Activated naive CD4-positive, alpha-beta T cell treated with anti-CD3 and anti-CD28 coated beads, Interleukin-2, amount 50 U/mL, for 24 hours (primary cell): ENCODE data around the gene SCAMP3.
"Not testable (repeated sequence)": the region's sequence is repeated elsewhere in the genome, so short reads cannot be mapped to it uniquely, and the experiment has no call there.

Source experiments
- H3K27ac Mint-ChIP-seq: one replicate; pipeline ENCODE4 v1.8.0; 2021; ENCODE audit warnings: mild to moderate bottlenecking, mixed read lengths
- H3K27me3 Mint-ChIP-seq: one replicate; pipeline ENCODE4 v1.8.0; 2021; ENCODE audit warnings: mixed read lengths
- H3K36me3 Mint-ChIP-seq: one replicate; pipeline ENCODE4 v1.8.0; 2021; ENCODE audit warnings: mixed read lengths
- H3K4me1 Mint-ChIP-seq: one replicate; pipeline ENCODE4 v1.8.0; 2021; ENCODE audit warnings: mixed read lengths
- H3K4me3 Mint-ChIP-seq: one replicate; pipeline ENCODE4 v1.8.0; 2021; ENCODE audit warnings: mild to moderate bottlenecking, mixed read lengths
- H3K9me3 Mint-ChIP-seq: one replicate; pipeline ENCODE4 v1.8.0; 2021; ENCODE audit warnings: mixed read lengths

SCAMP3 gene

DNA sequence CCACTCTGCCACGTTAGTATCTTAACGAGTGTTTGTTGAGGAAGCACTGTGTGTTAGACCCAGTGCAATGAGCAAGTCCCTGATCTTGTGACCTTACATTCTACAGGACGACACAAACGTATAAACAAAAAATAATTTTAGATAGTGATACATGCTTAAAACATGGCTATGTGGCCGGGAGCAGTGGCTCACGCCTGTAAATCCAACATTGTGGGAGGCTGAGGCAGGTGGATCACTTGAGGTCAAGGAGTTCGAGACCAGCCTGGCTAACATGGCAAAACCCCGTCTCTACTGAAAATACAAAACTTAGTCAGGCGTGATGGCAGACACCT is 34.1 kb downstream of the SCAMP3 start:
- Mint-ChIP-seq H3K4me3 (peak overlapping the region; percentile 93), H3K27me3 (no peaks in the 10 kb centered on the region), H3K27ac (peak overlapping the region; percentile 95), H3K9me3 (no peaks in the 10 kb centered on the region), H3K36me3 (no peaks in the 10 kb centered on the region), H3K4me1 (peaks cover 22% of the 10 kb centered on the region)

DNA sequence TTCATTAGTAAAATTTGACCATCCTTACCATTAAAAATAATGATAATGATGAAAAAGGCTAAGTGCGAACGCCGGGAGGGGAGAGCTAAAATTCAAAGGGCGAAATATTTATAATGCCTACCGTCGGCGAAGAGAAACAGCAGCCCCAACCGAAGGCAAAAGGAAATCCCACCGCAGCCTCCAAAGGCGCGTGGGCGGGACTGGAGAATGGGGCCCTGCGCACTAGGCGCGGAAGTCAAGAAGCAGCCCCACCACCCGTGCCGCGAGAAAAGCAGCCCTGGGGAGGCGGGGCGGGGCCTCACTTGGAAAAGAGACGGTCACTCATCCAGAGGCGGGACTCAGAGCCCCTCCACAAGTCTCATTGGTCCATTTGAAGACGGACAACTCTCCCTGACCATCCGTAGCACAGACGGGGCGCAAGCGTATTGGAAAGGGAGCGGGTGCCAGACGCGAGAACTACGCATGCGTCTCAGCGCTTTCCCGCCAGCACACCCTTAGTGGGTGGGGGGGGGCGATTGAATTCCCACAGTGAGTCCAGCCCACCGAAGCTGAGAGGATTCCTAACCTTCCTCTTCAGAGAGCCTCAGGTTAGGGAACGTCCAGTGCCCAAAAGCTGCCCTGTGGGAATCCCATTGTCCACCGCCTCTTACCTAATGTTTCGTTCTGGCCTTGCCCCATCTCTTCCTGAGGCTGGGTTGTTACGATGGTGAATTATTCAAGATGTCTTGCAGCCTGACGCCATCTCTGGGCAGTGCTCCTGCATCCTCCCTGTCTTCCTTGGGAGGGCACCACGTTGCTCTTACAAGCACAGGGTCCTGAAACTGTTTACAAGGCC is 34.7 kb downstream of the SCAMP3 start:
- H3K4me3 Mint-ChIP-seq: peak overlapping the region; percentile 93
- no peaks in the 10 kb centered on the region for H3K27me3 Mint-ChIP-seq
- H3K4me1 Mint-ChIP-seq: peaks cover 22% of the 10 kb centered on the region
- no peaks in the 10 kb centered on the region for H3K36me3 Mint-ChIP-seq
- H3K9me3 Mint-ChIP-seq: no peaks in the 10 kb centered on the region
- peak overlapping the region; percentile 95 for H3K27ac Mint-ChIP-seq

DNA sequence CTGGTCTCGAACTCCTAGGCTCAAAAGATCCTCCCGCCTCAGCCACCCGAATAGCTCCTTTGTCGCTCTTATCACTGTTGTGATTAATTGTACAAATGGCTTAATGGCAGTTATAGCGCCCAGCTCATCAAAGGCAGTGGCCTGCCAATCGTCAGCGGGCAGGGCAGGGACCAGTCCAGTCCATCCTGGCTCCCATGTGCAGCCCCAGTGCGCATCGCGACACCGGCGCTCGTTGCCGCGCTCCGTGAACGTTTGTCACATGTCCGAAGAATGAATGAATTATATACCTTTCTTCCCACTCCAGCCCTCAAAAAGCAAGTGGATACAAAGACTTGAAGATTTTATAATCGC is 35.3 kb downstream of the SCAMP3 start:
- Mint-ChIP-seq H3K4me3 (peak overlapping the region; percentile 93), H3K9me3 (no peaks in the 10 kb centered on the region), H3K4me1 (peaks cover 22% of the 10 kb centered on the region), H3K27me3 (no peaks in the 10 kb centered on the region), H3K36me3 (no peaks in the 10 kb centered on the region), H3K27ac (peak overlapping the region; percentile 95)

DNA sequence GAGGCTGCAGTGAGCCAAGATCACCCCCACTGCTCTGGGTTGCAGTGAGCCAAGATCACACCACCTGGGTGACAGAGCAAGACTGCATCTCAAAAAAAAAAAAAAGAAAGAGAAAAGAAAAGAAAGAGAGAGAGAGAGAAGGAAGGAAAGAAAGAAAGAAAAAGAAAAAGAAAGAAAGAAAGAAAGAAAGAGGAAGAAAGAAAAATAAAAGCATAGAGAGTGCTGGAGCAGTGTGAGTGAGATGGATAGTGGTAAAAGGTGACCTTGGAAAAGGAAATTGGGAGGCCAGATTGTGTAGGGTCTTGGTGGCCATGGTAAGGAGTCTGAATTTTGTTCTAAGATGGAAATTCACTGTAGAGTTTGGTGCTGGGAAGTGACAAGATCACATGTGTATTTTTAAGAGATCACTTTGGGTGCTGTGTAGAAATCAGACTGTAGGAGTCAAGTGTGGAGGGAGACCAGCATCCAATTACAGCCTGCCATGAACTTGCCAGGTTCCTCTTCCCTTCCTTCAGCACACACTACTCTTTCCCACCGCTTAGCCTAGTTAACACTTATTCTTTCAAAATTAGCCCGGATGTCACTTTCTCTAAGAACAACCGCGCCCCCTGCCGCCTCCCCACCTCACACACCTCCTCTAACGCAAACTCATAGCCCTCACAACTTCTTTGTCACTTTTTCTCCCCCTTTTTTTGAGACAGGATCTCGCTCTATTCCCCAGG is 35.8 kb downstream of the SCAMP3 start:
- Mint-ChIP-seq H3K36me3 (no peaks in the 10 kb centered on the region), H3K4me3 (peak overlapping the region; percentile 93), H3K27ac (peak overlapping the region; percentile 95), H3K4me1 (peaks cover 22% of the 10 kb centered on the region), H3K9me3 (no peaks in the 10 kb centered on the region), H3K27me3 (no peaks in the 10 kb centered on the region)

DNA sequence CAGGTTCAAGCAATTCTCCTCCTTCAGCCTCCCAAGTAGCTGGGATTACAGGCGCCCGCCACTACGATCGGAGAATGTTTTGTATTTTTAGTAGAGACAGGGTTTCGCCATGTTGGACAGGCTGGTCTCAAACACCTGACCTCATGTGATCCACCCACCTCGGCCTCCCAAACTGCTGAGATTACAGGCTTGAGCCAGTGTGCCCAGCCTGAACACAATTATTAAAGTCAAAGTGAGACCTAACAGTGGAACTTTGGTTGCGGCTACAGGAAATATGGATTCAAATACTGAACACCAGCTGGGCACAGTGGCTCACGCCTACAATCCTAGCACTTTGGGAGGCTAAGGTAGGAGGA is 36.8 kb downstream of the SCAMP3 start:
- H3K27ac Mint-ChIP-seq, H3K27me3 Mint-ChIP-seq, H3K9me3 Mint-ChIP-seq, H3K36me3 Mint-ChIP-seq: not testable (repeated sequence)
- Mint-ChIP-seq H3K4me1 (peaks cover 22% of the 10 kb centered on the region), H3K4me3 (peak overlapping the region; percentile 36)

DNA sequence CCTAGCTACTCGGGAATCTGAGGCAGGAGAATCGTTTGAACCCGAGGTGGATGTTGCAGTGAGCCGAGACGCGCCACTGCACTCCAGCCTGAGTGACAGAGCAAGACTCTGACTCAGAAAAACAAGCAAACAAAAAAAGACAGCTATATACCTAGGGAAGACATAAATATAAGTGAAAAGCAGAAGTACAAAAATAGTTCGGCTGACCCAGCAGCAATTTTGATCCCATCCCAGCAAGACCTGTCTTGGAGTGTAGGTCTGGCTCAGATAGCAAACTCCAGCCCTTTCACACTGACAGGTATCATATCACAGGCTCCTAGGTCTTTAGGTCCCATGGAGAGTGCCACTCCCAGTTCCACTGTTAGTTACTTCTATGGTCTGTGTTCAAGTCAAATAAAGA is 39.1 kb downstream of the SCAMP3 start:
- Mint-ChIP-seq H3K27ac (no peak overlapping the region), H3K27me3 (no peaks in the 10 kb centered on the region), H3K4me1 (peaks cover 28% of the 10 kb centered on the region), H3K9me3 (no peaks in the 10 kb centered on the region), H3K4me3 (no peak overlapping the region), H3K36me3 (no peaks in the 10 kb centered on the region)

DNA sequence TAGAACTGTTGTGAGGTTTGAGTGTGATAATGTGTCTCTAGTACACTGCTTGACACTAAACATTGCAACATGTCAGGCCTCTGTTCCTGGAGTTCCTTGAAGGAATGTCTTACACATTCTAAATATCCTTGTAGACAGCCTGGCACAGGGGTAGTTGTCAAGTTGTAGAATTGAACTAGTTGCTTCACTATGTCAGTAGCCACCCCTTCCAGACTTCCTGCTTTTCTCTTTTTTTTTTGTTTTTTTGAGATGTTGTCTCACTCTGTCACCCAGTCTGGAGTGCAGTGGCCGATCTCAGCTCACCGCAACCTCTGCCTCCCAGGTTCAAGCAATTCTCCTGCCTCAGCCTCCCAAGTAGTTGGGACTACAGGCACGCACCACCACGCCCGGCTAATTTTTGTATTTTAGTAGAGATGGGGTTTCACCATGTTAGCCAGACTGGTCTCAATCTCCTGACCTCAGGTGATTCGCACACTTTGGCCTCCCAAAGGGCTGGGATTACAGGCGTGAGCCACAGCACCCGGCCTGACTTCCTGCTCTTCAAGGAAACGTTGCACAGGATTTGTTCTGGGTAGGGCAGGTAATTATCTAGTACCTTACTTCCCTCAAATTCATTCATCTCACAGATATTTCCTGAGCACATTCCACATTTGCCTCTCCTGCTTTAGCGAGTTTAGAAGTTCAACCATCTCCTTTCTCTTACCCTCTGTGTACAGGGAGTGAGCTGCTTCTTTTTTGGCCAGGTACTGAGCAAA is 41.8 kb downstream of the SCAMP3 start:
- H3K4me1 Mint-ChIP-seq: peaks cover 12% of the 10 kb centered on the region
- H3K4me3 Mint-ChIP-seq, H3K27me3 Mint-ChIP-seq, H3K9me3 Mint-ChIP-seq, H3K27ac Mint-ChIP-seq, H3K36me3 Mint-ChIP-seq: not testable (repeated sequence)

DNA sequence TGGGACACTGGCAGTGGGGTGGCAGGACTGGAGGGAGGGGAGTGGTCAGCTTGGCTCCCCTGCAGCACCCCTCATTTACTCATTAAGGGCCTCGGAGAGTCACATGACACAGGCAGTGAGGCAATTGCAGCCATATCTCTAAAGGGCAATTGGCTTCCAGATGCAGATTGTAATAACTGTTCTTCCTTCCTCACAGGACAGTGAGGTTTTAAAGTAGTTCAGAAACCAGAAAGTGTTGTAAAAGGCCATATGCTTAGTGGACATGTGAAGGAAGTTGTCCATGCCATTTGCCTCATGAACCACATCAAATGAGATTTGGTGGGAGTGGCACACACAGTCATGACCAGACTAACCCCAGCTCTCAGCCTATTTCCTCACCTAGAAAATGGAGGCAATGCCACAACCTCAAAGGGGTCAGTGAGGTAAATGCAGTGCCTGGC is 42.5 kb downstream of the SCAMP3 start:
- Mint-ChIP-seq H3K36me3 (no peaks in the 10 kb centered on the region), H3K9me3 (no peaks in the 10 kb centered on the region), H3K4me1 (peaks cover 12% of the 10 kb centered on the region), H3K27me3 (no peaks in the 10 kb centered on the region), H3K27ac (no peak overlapping the region), H3K4me3 (no peak overlapping the region)

DNA sequence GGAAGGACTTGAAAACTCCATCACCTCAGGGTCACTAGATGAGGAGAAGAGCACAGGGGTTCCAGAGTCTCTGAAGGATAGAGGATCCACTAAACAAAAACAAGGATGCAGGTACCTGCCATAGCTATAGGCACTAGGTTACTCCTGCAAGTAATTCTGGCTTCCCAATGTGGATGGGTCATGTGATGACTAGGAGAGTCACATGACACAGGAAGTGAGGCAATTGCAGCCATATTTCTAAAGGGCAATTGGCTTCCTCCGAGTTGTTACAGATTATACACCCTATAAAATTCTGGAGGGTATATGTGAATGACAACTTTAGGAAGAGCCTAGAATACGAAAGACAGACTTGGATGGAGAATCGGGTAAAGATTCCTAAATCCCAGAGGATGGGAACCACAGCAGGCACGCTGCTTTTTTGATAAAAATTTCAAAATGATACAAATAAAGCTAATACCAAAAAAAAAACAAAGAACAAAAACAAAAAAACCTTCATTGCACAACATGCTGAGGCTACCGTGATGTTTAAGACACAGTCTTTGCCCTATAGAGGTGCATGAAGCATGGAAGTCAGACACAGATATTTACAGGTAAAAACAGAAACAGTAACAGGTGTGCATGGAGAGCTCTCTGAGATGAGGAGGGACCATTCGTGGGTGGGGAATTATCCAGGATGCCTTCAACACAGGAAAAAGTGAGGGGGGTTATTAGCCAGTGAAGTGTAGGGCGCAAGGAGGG is 43.1 kb downstream of the SCAMP3 start:
- no peaks in the 10 kb centered on the region for H3K36me3 Mint-ChIP-seq
- H3K27ac Mint-ChIP-seq: peak overlapping the region; percentile 70
- no peaks in the 10 kb centered on the region for H3K27me3 Mint-ChIP-seq
- no peak overlapping the region for H3K4me3 Mint-ChIP-seq
- H3K9me3 Mint-ChIP-seq: no peaks in the 10 kb centered on the region
- H3K4me1 Mint-ChIP-seq: peaks cover 12% of the 10 kb centered on the region

DNA sequence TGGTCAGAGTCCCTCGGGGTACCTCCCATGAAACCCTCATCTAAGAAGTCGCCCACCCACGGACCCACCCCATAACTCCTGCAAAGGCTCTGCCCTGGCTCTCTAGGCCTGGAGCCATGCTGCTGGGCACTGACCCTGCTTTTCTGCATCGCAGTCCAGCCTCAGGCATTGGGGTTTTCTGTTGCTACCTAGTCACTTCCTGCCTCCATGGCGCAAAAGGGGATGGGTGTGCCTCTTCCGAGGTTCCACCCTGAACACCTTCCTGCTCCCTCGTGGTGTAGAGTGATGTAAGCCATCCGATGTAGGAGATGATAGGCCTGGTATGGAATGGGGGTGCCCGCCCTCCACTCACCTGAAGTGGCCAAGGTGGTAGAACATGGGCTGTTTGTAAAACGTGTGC is 47.5 kb downstream of the SCAMP3 start:
- H3K9me3 Mint-ChIP-seq, H3K36me3 Mint-ChIP-seq, H3K4me3 Mint-ChIP-seq, H3K27me3 Mint-ChIP-seq, H3K27ac Mint-ChIP-seq: not testable (repeated sequence)
- H3K4me1 Mint-ChIP-seq: peaks cover 14% of the 10 kb centered on the region

DNA sequence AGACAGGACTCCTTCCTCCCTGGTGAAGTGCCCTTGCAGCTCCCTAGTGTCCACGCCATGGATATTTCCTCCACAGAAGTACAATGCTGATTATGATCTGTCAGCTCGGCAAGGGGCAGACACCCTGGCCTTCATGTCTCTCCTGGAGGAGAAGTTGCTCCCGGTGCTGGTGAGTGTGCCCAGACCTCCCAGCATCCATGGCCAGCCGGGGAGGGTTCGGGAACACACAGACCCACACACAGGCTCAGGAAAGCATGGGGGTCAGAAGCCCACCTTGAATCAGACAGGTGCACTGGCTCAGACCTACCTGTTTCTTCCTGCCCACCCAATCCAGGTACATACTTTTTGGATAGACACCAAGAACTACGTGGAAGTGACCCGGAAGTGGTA is 50.1 kb downstream of the SCAMP3 start:
- H3K4me1 Mint-ChIP-seq: peaks cover 22% of the 10 kb centered on the region
- H3K36me3 Mint-ChIP-seq, H3K9me3 Mint-ChIP-seq, H3K27me3 Mint-ChIP-seq, H3K4me3 Mint-ChIP-seq, H3K27ac Mint-ChIP-seq: not testable (repeated sequence)

DNA sequence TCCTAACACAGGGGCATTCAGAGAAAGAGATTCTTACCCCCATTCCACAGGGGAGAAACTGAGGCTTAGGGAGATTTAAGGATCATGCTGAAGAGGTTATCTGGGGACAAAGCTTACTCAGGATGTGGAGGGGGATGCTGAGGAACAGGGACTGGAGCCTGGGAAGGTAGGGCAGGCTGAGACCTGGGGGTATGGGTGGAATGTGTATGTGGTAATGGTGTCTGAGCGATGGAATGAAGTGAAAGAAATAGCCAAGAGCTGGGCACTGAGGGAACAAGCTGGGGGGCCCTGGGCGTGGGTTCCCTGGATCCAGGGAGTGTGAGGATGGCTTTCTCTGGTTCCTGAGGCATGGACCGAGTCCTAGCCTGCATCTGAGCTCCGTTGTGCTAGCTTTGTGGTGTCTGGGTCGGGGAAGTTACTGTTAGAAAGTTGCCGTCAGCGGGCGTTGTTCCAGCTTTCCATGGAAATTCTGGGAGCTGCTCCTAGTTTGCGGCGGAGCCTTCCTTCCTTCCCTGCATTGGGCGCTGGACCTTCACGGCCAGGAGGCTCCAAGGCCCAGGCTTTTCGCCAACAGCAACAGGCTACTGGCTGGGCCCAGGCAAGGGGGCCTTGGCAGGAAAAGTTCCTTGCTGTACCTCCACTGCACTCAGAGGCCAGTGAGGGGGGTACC is 50.6 kb downstream of the SCAMP3 start:
- H3K4me3 Mint-ChIP-seq, H3K9me3 Mint-ChIP-seq, H3K36me3 Mint-ChIP-seq, H3K27ac Mint-ChIP-seq, H3K27me3 Mint-ChIP-seq: not testable (repeated sequence)
- H3K4me1 Mint-ChIP-seq: peaks cover 26% of the 10 kb centered on the region

DNA sequence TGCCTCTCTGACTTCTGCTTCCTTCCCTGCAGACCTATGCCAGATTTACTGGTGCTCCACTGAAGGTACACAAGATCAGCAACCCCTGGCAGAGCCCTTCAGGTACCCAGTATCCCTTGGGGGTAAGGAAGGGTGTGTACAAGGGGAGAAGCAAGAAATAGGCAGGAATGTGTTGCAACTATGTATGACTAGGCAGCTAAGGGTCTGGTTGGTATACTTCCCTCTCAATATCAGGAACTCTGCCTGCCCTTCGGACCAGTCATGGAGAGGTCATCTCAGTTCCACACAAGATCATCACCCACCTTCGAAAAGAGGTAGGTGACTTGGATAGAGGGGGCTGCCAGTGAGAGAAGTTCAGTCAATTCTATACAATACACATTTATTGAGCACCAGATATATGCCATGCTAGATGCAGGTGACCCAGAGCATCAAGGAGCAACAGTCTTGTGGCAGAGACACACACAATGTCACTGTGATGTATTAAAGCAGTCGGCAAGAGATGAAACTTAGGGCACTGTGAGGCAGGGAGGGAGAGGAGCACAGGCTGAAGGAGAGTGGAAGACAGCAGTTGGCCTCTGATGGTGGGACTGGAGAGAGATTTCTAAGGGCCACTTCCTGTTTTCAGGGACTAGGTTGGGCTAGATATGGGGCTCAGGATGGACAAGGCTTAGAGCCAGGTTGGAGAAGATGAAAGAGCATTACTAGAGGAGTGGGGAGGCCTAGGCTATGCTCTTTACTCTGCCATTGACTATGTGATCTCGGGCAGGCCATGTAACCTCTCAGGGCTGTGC is 51.7 kb downstream of the SCAMP3 start:
- H3K4me1 Mint-ChIP-seq: peaks cover 26% of the 10 kb centered on the region
- H3K27me3 Mint-ChIP-seq: no peaks in the 10 kb centered on the region

DNA sequence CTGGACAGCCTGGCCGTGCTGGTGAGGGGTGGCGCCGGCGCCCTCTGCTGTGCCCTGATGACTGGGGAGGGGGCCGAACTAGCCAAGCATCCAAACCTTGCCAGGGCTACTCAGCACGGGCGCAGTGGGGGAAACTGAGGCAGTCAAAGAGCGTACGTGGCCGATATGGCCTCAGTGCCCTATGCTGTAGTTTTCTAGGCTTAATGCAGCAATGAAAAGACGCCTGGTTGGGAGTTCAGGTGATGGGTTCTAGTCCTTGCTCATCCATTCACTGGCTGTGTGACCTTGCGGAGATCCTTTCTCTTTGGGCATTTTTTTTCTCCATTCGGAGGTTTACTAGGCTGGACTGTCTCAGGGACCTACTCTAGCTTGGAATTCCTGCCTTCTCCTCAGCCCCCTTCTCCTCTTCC is 52.8 kb downstream of the SCAMP3 start:
- Mint-ChIP-seq H3K27ac (peak overlapping the region; percentile 78), H3K9me3 (no peaks in the 10 kb centered on the region), H3K36me3 (no peaks in the 10 kb centered on the region), H3K4me1 (peaks cover 26% of the 10 kb centered on the region), H3K4me3 (peak overlapping the region; percentile 89), H3K27me3 (no peaks in the 10 kb centered on the region)

More for the DNA sequence above, 51.7 kb downstream of the SCAMP3 start:
- H3K36me3 Mint-ChIP-seq: no peaks in the 10 kb centered on the region
- peak overlapping the region; percentile 13 for H3K27ac Mint-ChIP-seq
- peak overlapping the region; percentile 38 for H3K4me3 Mint-ChIP-seq
- H3K9me3 Mint-ChIP-seq: no peaks in the 10 kb centered on the region
